GM19099 (cell line): Measurements from ENCODE around the gene RBM45.

Experiments
- POLR2A ChIP-seq: IDR thresholded peaks from 3 replicates; pipeline ENCODE4 v1.6.1; 2011; ENCODE audit warnings: low read depth; ENCODE audit not compliant: insufficient read length; ENCODE audit errors: extremely low read depth

RBM45 gene

DNA sequence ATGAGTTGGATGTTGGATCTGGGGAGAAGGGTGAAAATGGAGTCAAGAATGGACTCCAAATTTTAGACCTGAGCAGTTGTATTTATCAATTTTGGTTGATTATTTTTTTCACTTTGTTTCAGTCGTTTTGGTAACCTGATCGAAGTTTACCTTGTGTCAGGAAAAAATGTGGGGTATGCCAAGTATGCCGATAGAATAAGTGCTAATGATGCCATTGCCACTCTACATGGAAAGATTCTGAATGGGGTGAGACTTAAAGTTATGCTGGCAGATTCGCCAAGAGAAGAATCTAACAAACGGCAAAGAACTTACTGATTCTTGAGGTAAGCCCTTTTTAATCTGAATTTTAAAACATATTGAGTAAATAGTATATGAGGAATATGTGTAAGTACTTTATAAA is 13.6 kb downstream of the RBM45 start:
- TF ChIP-seq POLR2A: no peak

DNA sequence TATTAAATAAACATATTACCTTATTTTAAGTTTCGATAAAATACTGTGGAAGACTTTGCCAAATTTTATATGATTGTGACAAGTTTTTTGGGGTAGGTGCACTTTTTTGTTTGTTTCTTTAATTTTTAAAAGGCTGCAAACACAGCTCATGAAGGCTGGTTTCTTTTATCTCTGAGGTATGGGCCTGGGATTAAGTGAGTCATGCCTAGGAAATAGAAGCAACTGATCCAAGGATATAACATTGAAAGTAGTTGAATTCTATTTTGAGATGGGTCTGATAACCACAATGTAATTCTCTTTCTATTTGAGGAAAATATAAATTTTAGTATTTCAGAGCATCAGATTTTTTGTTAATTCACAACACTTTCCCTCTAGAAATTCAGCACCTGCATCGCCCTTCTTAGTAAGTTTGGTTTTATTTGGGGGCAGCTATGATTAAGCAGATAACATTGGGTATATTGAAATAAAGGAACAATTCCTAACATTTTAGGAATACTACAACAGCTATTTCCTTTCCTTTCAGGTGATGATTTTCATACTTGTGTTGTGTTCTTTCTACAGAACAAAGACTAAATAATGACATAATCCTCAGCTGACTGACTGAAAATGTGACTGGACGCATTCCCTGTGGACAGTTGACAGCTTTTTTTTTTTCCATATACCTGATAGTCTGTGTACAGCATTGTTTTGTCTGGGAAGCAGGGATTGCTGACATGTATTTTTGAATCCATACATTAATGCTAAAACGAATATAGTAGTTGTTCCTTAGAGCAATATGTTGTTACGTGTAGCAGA is 16.8 kb downstream of the RBM45 start:
- no peak for TF ChIP-seq POLR2A

DNA sequence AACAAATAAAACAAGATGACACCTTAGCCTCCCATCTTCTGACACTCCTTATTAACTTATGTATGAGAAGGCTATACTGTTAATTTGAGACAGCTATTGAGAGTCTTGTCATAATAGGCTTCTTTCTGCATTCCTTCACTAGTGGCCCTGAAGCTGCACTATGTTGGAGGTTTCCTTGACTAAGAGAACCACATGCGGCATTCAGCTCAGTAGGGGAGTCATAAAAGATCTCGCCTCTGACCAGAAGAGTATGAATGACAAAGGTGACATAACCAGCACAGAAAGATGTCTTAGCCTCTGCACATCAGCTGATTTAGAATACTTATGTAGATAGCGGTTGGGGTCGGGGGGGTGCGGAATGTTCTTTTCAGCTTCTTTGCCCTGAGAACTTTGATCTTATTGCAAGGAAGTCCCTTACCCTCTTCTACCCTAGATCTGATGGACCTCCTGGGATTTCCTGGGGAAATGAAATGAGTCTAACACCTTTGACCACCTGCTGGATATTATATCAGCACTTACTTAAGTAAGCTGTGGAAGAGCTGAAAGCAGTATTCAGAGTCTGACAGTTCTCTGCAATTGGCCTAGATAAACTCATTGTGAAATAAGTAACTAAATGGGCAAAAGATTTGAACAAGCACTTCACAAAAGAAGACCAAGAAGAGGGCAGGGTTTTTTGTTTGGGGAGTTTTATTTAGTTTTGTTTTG is 24.2 kb downstream of the RBM45 start:
- TF ChIP-seq POLR2A: no peak

DNA sequence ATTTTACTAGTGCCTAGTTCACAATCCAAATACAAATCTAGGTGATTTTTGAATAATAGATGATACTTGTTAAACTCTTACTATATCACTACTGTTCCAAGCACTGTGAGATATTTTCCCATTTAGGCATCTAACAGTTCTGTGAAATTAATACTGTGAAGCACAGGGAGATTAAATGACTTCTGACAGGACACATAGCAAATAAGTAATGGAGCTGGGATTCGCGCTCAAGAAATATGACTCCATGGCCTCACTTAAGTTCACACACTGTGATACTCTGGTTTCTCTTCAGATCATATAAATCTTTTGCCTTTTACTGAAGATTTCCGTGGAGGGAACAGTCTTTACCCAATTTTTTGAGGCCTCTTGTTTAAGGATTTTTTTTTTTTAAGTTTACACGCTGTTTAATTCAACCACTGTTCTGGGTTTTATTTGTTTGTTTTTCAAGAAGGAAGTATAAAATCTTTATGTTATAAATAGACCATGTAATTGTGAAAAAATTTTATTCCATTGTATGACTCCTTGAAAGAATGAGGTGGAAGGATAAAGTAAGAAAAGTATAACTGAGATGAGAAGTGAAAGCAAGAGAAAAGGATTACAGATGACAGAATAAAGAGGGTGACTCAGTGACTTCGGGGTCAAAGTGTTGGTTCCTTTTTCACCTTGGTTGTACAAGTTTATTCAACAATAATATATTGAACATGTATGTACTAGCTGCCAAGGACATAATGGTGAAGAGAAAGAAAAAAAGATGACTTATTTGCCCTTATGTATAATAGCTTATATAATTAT is 30.2 kb downstream of the RBM45 start:
- TF ChIP-seq POLR2A: no peak

DNA sequence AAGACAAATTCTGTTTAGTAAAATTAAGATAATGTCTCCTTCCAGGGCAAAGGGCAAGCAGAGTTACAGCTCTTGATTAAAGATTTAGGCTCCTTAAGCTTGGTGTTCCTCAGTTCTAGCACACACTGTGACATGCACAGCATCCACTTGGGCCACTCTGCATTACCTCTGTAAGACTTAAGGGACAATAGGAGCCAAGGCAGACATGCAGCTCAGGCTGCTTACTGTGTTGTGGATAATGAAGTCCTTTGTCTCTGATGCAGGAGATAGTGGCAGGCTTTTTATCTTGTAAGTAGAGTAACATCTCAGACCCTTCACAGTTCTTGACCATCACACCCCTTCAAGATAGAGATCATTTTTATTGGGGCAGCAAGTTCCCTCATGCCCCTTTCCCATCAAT is 31.2 kb downstream of the RBM45 start:
- TF ChIP-seq POLR2A: no peak

DNA sequence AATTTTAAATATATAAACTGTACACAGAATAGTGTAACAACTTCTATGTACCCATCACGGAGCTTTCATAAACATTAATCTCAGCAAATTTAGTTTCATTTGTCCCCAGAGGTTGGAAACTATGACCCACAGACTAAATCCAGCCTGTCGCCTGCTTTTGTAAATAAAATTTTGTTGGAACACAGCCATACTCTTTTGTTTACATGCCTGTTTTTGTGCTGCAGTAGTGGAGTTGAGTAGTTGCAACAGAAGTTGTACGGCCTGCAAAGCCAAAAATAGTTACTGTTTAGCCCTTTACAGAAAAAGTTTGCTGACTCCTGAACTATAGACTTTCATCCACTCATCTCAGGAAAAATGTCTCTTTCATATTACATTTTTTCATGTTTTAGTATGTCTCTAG is 39.8 kb downstream of the RBM45 start:
- no peak for TF ChIP-seq POLR2A

DNA sequence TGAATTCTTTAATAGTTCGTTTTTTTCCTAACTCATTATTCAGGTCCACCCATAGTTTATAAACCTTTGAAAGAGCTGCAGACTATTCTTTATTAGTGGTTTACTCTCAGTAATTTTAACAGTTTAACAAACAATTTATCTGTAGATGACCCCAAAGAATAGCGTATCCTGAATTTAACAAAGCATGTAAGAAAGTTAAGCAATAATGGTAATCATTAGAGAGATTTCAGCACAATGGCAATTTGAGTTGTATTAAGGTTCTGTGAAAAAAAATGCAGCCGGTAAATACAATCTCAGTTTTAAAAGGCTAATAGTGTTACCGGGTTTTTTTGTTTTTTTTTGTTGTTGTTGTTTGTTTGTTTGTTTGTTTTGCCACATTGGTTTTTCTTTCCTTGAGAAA is 40.3 kb downstream of the RBM45 start:
- no peak for TF ChIP-seq POLR2A

DNA sequence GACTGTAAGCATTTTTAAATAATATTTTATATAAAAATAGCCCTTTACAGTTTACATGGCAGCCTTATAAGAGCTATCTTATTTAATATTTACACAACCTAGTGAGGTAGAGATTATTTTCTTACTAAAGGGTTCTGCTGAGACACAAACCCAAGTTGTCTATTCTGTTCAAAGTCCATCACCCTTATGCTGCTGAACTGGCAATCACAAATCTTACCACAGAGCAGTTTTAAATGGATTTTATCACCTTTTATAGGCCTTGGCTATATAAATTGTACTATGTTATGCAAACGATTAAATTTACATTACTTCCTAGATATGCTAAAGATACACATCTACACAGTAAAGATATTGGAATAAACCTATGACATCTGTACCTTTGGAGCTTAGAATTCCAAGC is 40.7 kb downstream of the RBM45 start:
- TF ChIP-seq POLR2A: no peak

DNA sequence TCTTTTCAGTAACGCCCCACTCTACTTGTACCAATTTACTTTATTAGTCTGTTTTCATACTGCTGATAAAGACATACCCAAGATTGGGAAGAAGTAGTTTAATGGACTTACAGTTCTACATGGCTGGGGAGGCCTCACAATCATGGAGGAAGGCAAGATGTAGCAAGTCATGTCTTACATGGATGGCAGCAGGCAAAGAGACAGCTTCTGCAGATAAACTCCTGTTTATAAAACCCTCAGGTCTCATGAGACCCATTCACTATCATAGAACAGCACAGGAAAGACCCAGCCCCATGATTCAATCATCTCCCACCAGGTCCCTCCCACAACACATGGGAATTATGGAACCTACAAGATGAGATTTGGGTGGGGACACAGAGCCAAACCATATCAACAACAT is 43.3 kb downstream of the RBM45 start:
- no peak for TF ChIP-seq POLR2A

DNA sequence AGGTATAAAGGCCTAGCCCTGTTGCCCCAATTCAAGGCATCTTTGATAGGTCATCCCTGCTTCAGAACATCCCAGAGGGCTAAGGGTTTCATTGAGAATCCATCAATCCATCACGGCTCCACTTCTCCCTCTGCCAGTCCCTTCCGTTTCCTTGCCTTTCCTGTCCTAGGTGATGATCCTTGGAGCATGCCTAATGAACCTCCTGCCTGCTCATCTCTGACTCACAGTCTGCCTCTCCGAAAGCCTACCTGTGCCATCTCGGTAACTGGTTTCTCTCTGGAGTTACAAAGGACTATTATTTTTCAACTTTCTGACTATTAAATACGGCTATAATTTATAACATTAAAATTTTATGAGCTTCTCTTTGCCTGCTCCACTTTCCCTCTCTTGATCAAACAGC is 45.3 kb downstream of the RBM45 start:
- no peak for TF ChIP-seq POLR2A

DNA sequence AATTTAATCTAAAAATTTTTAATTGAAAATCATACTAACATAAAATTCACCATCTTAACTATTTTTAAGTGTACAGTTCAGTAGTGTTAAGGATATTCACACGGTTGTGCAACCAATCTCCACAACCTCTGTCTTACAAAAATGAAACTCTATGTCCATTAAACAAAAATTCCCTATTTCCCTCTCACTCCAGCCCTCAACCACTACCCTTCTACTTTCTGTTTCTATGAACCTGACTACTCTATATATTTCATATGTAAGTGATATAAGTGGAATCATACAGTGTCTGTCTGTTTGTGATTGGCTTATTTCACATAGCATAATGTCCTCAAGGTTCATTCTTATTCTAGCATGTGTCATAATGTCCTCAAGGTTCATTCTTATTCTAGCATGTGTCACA is 47.7 kb downstream of the RBM45 start:
- TF ChIP-seq POLR2A: no peak

DNA sequence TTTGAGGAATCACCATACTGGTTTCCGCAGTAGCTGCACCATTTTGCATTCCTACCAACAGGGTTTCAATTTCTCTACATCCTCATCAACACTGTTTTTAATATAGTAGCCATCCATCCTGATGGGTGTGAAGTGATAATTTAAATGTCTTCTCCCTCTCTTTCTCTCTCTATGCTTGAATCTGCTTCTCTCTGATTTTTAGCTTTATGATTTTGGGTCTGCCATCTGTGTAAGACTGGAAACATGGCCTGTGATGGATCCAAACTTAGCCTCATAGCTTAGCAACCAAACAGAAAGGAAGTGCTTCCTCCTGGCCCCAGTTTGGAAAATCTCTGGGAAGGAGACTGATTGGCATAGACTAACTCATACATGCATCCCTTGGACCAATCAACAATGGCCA is 48.4 kb downstream of the RBM45 start:
- no peak for TF ChIP-seq POLR2A

DNA sequence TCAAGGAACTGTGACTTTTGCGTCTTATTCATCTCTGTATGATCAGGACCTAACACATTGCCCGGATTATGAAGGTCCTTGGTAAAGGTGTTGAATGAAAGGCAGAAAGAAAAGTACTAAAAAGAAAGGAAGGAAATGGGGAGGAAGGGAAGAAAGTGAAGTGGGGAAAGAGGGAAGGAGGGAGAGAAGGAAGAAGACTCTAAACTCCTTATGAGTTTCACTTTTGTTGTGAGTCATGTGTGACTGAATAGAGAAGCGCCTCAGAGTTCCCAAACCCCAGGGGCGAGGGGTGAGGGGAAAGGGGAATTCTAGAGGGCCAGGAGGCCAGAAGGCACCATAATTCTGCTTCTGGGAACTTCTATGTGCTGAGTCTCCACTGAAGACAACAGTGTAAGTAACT is 51.2 kb downstream of the RBM45 start:
- TF ChIP-seq POLR2A: no peak

DNA sequence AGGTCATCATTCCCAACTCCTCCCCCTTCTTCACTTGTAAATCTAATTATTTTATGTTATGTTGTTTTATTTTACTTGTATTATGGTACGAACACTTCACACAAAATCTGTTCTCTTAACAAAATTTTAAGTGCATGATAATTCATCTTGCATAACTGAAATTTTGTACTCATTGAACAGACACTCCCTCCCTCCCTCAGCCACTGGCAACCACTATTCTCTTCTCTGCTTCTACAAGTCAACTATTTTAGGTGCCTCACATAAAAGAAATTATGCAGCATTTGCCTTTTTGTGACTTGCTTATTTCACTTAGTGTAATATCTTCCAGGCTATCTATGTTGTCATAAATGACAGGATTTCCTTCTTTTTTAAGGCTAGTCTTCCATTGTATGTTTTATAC is 51.7 kb downstream of the RBM45 start:
- TF ChIP-seq POLR2A: no peak

DNA sequence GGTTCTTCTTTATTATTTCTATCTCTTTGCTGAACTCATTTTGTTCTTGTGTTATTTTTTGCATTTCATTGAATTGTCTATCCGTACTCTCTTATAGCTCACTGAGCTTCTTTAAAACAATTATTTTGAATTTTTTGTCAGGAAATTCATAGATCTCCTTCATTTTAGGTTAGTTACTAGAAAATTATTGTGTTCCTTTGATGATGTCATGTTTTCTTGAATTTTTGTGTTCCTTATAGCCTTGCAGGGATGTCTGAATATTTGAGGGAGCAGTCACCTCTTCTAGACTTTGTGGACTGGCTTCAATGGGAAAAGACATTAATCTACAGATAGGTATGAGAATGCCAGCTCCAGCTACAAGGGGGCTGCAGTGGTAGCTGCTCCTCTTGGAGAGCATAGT is 61.4 kb downstream of the RBM45 start:
- no peak for TF ChIP-seq POLR2A
